GM21390 (cell line): Measurements from ENCODE around the gene CD72.

Experiments used
- ATAC-seq: cut with Tn5 transposase; IDR thresholded peaks from one replicate; pipeline ENCODE4 v1.9.1; 2021; ENCODE audit not compliant: unreplicated experiment

Gene CD72

DNA sequence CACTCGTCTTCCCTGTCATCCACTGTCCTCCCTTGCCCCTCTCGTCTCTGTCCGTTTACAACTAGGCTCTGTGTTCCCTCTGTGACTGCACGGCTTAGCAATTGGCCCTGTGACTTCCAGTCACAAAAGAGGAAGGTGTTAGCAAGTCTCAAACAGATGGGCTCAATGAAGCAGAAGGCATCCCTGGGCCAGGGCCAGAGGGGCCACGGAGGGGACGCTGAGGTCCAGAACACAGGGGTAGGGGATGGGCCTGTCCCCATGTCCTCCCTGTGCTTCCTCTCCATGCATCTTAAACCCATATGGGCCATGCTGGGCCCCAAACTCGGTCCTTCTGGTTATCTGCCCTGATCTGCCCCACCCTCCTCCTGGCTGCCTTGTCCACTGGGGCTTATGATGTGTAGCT lies at the start of gene CD72:
TSS of gene CD72 (minus strand) at position 89 of the 403 bp plus-strand sequence. CDS start 110 bp downstream, outside the sequence.
- no peak for ATAC-seq

DNA sequence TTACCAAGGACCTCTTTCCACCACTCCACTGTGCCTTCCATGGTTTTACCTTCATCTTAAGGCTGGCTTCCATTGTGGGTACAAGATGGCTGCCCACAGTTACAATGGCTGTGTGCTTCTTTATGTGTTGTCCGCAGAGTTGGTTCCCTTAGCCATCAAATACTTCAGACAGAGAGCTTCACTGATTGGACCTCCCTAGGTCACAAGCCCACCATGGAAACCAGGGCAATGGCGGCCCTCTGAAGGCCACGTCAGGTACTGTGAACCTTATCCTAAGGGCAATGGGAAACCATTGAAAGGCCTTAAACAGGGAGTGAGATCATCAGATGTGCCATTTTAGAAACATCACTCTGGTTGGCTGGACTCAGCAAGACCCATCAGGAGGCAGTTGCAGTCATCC lies 49.7 kb upstream of the CD72 start:
- no peak for ATAC-seq

DNA sequence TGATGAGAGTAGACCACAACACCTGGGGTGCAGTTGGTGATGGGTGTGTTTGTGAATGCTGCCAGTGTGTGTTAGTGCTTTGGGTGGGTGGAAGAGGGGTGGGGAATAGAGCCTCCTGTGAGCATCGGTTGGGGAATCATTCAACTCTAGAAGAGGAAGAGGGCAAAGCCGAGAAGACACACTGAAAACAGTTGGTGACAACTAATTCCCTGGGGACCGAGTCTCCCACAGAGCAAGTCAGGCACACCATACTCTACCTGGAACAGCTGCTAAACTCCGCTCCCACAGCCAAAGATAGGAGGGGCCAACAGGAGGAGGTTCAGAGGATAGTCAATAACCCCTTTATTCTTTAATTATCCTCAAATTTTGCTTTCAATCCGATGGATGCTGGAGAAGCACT lies 48.3 kb upstream of the CD72 start:
- ATAC-seq: no peak

GRCh38 chr9:35666045-35666444 lies 47.8 kb upstream of the CD72 start:
- ATAC-seq: no peak

DNA sequence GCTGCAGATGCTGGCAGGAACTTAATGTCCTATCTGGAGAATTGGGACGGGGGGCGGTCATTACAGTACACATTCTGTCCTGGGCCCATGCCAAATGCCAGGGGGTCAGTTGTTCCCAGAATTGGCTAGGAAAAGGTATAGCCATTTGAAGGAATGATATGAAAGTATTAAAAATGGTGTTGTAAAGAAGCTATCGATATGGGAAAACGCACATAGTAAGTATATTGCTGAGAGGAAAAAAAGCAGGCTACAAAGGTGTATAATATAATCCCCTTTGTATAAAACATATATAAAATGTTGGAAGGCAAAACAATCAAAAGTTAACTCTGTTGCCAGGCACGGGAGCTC lies 47.2 kb upstream of the CD72 start:
- ATAC-seq: no peak

DNA sequence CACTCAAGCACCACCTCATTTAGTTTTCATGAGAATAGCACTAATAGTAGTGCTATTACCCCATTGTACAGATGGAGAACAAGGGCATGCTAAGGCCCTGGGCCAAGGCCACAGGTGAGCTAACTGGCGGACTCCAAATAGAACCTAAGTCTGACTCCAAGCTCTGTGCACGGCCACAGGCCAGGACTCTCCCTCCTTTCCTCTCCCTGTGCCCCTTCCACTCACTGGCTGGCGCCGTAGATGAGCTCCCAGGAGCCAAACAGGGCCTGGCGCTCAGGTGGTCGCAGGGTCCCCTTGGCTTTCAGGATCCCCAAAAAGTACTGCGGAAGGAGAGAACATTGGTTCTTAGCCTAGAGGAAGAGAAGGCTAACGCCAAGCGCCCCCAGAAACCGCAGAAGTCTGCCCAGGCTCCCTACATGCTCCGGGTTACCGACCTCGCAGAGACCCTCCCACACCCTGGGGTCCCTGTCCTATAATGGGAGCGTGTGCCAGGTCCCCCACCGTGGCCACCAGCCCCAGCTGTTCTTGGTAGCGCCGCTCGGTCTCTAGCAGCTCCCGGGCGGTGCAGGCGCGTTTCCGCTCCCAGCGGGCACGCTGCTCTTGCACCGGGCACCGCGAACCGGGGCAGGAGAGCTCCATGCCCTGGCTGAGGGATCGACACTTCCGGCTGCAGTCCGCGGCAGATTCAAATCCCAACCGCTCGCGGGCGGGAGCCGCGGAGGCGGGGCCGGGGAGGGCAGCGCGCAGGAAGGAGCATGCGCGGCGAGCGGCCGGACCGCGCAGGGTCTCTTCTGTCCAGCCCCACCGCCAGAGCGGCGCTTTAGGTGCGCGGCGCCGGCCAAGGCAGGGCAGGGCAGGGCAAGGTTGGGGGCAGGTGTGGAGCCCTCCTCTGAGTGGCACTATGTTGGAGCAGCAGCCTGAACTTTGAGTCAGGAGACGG lies 46.6 kb upstream of the CD72 start, which contains the start of gene ARHGEF39:
TSS of gene ARHGEF39 (minus strand) at position 665 of the 940 bp plus-strand sequence. CDS start at position 639, 26 bp downstream.
- peak; percentile 78 for ATAC-seq

DNA sequence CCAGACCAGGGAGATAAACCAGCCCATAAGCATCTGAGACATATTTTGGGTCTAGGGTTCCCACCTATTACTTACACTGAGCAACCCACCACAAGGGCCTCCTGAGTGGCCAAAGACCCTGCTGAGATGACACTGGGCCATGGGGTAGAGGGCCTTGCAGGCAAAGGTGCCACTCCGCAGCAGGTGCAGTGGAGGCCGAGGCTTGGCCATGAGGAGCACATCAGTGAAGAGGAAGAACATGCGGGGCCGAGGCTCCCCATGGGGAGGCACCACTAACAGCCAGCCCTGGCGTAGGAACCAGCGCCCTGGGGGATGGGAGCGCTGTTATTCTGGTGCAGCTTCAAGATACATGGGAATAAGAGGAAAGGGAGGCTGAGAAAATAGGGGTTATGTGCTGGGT lies 44.2 kb upstream of the CD72 start:
- no peak for ATAC-seq

DNA sequence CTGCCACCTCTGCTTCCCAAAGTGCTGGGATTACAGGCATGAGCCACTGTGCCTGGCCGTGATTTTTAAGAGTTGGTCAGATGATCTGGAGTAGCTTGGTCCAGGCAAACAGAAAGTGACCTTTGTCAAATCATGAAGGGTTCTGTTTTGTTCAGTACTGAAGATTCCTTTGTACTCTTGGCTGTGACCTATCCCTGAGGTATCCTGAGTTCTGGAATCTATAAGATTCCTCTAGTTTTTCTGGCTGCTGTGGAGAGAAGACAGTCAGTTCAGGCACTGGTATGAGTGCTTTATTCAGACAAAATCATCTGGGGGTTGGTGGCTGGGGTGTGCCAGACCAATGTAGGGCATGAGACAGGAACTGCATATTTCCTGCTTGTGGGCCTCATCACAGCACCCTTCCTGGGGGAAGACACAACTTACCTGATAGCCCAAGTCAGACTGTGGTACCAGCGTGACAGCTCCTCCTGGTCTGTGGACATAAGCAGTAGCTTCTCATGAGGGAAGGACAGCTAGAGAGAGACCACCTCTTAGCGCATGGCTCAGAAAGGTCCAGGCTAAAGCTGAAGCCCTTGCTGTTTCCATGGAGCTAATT lies 43.6 kb upstream of the CD72 start:
- no peak for ATAC-seq

DNA sequence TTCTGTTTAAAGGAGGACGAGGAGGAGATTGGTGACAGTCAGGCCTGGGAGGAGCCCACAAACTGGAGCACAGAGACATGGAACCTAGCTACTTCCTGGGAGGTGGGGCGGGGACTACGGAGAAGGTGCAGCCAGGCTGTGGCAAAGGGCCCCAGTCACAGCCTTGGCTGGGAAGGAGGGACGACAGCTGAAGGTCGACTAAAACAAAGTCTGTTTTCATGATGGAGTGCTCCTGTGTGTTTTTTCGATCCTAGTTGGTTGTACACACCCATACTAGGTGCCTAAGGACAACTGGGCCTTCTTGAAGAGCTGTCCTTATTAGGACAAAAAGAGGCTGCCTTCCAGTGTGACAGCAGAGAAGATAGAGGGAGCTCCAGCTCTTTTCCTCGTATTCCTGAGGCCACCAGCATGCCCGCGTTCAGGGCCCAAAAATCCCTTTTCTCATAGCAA lies 42.8 kb upstream of the CD72 start:
- no peak for ATAC-seq

- ATAC-seq: no peak
Measured at GRCh38 chr9:35659340-35659739, 41.1 kb upstream of the CD72 start.

GRCh38 chr9:35658968-35659220 lies 40.7 kb upstream of the CD72 start:
- ATAC-seq: no peak

GRCh38 chr9:35658137-35658967 lies 40.1 kb upstream of the CD72 start, which contains the start of gene CCDC107:
TSS of gene CCDC107 (plus strand) at chr9:35658292. CDS start at chr9:35658380, 88 bp downstream.
- ATAC-seq: peak; percentile 57

- ATAC-seq: peak; percentile 84
Measured at GRCh38 chr9:35657546-35658136, 39.4 kb upstream of the CD72 start, which contains the start of gene RMRP. TSS of gene RMRP (minus strand) at chr9:35658019.

- ATAC-seq: no peak
Measured at GRCh38 chr9:35656831-35657545, 38.8 kb upstream of the CD72 start.

- no peak for ATAC-seq
Measured at GRCh38 chr9:35656348-35656747, 38.1 kb upstream of the CD72 start.

DNA sequence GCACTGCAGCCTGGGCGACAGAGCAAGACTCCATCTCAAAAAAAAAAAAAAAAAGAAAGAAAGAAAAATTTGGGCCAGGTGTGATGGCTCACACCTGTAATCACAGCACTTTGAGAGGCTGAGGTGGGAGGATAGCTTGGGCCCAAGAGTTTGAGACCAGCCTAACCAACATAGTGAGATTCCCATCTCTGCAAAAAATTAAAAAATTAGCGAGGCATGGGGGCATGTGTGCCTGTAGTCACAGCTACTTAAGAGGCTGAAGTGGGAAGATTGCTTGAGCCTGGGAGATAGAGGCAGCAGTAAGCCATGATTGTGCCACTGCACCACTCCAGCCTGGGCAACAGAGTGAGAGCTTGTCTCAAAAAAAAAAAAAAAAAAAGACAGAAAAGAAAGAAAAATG lies 35.4 kb upstream of the CD72 start:
- ATAC-seq: no peak

- ATAC-seq: no peak
Measured at GRCh38 chr9:35652829-35653209, 34.6 kb upstream of the CD72 start.

- no peak for ATAC-seq
Measured at GRCh38 chr9:35651956-35652828, 34.0 kb upstream of the CD72 start.

- no peak for ATAC-seq
Measured at GRCh38 chr9:35650341-35651158, 32.3 kb upstream of the CD72 start, which contains the start of gene SIT1. TSS of gene SIT1 (minus strand) at chr9:35650931. CDS start at chr9:35650853, 78 bp downstream.
